SK-N-MC (cell line): ENCODE data around the gene PVALEF.

Source experiments
- EZH2 ChIP-seq: fragments of 200-600 bp; sonication (generic); IDR thresholded peaks from one replicate; pipeline ENCODE4 v1.6.1; 2017; ENCODE audit warnings: antibody characterized with exemption
- FOXP2 ChIP-seq: optimal IDR thresholded peaks from 2 replicates; pipeline ENCODE3; 2011; ENCODE audit warnings: mild to moderate bottlenecking, moderate library complexity; ENCODE audit not compliant: insufficient read depth; ENCODE audit errors: extremely low read length, control extremely low read depth
- POLR2AphosphoS5 ChIP-seq: IDR thresholded peaks from 2 replicates; pipeline ENCODE4 v1.6.1; 2012; ENCODE audit warnings: mild to moderate bottlenecking, low read depth, low read length, borderline replicate concordance

- TF ChIP-seq EZH2 = no peak
- no peak for TF ChIP-seq POLR2AphosphoS5
- no peak for TF ChIP-seq FOXP2
Measured at GRCh38 chr17:81148986-81149533, 16.2 kb upstream of the PVALEF start.
